OCI-M2 (cell line): ENCODE measurements around the gene GPS2.

Experiments
- DNase-seq: peaks from one replicate; lab custom pipeline; 2025; ENCODE audit not compliant: unreplicated experiment; lab: John Stamatoyannopoulos, UW

GPS2 gene

GRCh38 chr17:7318121-7318860, 3.1 kb upstream of the GPS2 start:
- DNase-seq, result no peak

GRCh38 chr17:7317161-7317803, 2.1 kb upstream of the GPS2 start:
- DNase-seq, result no peak

- no peak for DNase-seq
These were observed 543 bp upstream of the GPS2 start for GRCh38 chr17:7315570-7316235.

GRCh38 chr17:7313890-7314718, 1.1 kb downstream of the GPS2 start:
- DNase-seq, result no peak

- DNase-seq, result no peak
These were observed 1.9 kb downstream of the GPS2 start for GRCh38 chr17:7313088-7313889.

GRCh38 chr17:7312432-7313087, 2.6 kb downstream of the GPS2 start:
- DNase-seq, result no peak

GRCh38 chr17:7311110-7311705, 4.0 kb downstream of the GPS2 start:
- DNase-seq, result no peak

GRCh38 chr17:7309628-7310027, 5.5 kb downstream of the GPS2 start:
- no peak for DNase-seq

GRCh38 chr17:7308625-7309433, 6.3 kb downstream of the GPS2 start:
- no peak for DNase-seq

GRCh38 chr17:7307686-7308624, 7.2 kb downstream of the GPS2 start:
- no peak for DNase-seq

GRCh38 chr17:7306911-7307685, 8.1 kb downstream of the GPS2 start, which contains the start of gene EIF5A:
TSS of gene EIF5A (plus strand) at chr17:7307628. CDS start at chr17:7309636, 2,008 bp downstream.
- DNase-seq, result peak; percentile 82

- DNase-seq, result no peak
These were observed 11.0 kb downstream of the GPS2 start for GRCh38 chr17:7304179-7304578.

- DNase-seq, result no peak
These were observed 18.8 kb downstream of the GPS2 start for GRCh38 chr17:7296189-7296861.

- no peak for DNase-seq
These were observed 19.7 kb downstream of the GPS2 start for GRCh38 chr17:7295230-7296180.

- DNase-seq, result peak; percentile 42
These were observed 20.5 kb downstream of the GPS2 start, which contains the start of gene YBX2 for GRCh38 chr17:7294614-7295153. TSS of gene YBX2 (minus strand) at chr17:7294639. CDS start at chr17:7294500, 139 bp downstream.
